Vagina (tissue), 2 donors: ENCODE data around the gene MYLIP.

Source experiments
- POLR2AphosphoS5 ChIP-seq, 2 donors: sonication (generic); formaldehyde crosslinking; IDR thresholded peaks; one replicate each; pipeline ENCODE4 v1.9.0; 2017; ENCODE audit warnings: antibody characterized with exemption in 2 of 2, mild to moderate bottlenecking in 2 of 2, low read depth in 1 of 2; ENCODE audit not compliant: insufficient read depth in 1 of 2
- TF ChIP-seq, protein P1 (sequence below), 3 experiments: fragments of 450-650 bp in 2 of 3; fragments of 200-600 bp in 1 of 3; sonication (generic) in 1 of 3; IDR thresholded peaks; one replicate each; pipeline ENCODE4 v1.5.1; 2017 to 2019; ENCODE audit warnings: antibody characterized with exemption in 3 of 3, mild to moderate bottlenecking in 2 of 3, moderate library complexity in 2 of 3

DNA sequence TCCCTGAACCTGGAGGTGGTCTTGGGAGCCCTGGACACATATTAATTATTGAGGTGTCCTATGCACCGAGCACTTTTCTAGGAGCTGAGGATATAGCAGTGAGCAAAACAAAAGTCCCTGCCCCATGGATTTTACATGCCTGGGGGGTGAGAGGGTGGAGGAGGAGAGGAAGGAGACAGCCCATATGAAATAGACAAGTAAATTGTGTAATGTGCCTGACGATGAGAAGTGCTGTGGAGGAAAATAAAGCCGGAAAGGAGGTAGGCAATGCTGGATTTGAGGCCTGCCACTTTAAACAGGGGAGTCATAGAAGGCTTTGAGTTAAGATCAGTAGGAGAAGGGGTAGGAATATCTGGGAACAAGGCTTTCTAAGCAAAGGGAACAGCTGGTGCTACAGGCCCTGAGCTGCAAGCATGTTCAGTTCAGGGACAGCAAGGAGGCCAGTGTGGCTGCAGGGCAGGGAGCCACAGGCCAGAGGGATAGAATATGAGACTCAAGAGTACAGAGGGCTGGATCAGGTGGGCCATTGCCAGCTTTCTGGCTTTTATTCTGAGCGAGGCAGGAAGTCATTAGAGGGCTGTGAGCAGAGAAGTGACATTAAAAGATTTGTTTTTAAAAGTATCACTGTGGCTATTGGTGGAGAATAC, 19.1 kb upstream of the MYLIP start:
- TF ChIP-seq, protein P1, sequence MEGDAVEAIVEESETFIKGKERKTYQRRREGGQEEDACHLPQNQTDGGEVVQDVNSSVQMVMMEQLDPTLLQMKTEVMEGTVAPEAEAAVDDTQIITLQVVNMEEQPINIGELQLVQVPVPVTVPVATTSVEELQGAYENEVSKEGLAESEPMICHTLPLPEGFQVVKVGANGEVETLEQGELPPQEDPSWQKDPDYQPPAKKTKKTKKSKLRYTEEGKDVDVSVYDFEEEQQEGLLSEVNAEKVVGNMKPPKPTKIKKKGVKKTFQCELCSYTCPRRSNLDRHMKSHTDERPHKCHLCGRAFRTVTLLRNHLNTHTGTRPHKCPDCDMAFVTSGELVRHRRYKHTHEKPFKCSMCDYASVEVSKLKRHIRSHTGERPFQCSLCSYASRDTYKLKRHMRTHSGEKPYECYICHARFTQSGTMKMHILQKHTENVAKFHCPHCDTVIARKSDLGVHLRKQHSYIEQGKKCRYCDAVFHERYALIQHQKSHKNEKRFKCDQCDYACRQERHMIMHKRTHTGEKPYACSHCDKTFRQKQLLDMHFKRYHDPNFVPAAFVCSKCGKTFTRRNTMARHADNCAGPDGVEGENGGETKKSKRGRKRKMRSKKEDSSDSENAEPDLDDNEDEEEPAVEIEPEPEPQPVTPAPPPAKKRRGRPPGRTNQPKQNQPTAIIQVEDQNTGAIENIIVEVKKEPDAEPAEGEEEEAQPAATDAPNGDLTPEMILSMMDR (IDR thresholded peaks at IDR 0.05), result no peak
- no peak for TF ChIP-seq POLR2AphosphoS5 (IDR thresholded peaks at IDR 0.05; ENCODE audit: insufficient read depth in 1 of 2, low read depth in 1 of 2)
